IPS DF 19.7 (cell line): Measurements from ENCODE around the gene PRM3.
"Not testable (repeated sequence)": the region's sequence is repeated elsewhere in the genome, so short reads cannot be mapped to it uniquely, and the experiment has no call there.

Experiments
- DNase-seq: peaks from one replicate; pipeline ENCODE4 v3.0.0-alpha.2; 2013; ENCODE audit warnings: low read depth, low spot score

The PRM3 gene

DNA sequence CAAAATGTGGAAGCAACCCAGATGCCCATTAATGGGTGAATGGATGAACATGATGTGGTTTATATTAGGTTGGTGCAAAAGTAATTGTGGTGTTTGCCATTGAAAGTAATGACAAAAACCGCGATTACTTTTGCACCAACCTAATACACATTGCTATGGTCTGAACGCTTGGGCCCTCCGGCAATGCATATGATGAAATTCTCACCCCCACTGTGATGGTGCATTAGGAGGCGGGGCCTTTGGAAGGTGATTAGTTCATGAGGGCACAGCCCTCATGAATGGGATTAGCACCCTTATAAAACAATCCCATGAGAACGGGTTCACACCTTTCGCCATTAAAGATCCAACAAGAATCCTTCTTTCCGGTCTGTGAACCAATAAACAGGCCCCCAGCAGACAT is 33.0 kb upstream of the PRM3 start:
- DNase-seq, result no peak

DNA sequence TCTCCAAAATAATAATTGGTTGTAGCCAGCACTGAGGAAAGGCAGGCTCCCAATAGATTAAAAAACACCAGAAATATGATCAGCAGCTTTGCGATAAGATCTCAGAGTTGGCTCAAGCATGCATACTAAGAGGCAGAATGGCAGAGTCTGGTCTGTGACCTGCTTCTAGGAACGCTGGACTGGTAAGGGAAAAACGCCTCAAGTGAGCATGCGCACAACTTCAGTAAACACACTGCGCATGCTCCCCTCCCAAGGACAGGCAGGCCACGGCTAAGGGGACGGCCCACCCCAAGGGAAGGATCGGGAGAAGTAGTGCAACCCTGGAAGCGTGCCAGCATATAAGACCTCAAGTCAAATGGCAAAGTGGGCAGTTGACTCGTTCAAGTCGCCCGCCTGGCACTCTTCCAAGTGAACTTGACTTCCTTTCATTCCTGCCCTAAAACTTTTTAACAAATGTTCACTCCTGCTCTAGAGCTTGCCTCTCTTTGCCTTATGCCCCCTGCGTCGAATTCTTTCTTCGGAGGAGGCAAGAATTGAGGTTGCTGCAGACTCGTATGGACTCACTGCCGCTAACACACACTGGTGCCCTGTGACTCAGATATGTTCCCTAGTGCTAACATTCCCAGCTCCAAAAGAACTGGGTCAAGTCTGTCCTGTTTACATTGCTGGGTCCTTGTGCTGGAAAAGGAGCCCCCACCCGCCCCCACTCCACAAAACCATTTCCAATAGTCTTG is 30.1 kb upstream of the PRM3 start:
- no peak for DNase-seq

- no peak for DNase-seq
Observed at GRCh38 chr16:11302977-11303376, 29.5 kb upstream of the PRM3 start.

- DNase-seq, result no peak
Observed at GRCh38 chr16:11301645-11302501, 28.4 kb upstream of the PRM3 start.

- DNase-seq, result no peak
Observed at GRCh38 chr16:11300560-11300892, 27.1 kb upstream of the PRM3 start.

DNA sequence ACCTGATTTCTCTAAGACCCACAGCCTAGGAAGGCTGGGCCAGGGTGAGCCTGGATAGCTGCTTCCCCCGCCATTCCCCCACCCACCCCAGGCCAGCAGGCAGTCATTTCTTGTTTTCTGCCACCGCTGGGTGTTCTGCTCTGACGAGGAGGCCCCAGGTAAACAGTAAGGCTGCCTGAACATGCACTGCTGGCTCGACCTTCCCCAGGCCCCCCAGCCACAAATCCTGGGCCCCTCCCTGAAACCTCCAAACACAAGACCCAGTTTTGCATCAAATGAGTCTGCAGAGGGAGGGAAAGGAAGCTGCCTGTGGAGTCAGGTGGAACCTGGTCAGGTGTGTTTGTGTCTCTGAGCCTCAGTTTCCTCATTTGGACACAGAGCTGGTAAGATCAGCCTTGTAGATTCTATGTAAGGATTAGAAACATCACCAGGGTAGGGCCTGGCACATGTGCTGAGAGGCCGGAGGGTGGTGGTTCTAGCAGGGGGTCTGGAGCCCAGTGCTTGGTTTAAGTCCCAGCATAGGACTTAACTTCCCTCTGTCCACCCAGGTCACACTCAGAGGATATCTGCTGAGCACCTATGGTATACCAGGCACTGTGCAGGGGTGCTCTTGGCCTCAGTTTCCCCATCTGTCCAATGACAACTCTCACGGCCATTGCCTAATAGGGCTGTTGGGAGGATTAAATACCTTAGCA is 26.6 kb upstream of the PRM3 start:
- DNase-seq, result no peak

- not testable (repeated sequence) for DNase-seq
Observed at GRCh38 chr16:11298950-11299547, 25.6 kb upstream of the PRM3 start.

- DNase-seq, result no peak
Observed at GRCh38 chr16:11298143-11298900, 24.9 kb upstream of the PRM3 start.

DNA sequence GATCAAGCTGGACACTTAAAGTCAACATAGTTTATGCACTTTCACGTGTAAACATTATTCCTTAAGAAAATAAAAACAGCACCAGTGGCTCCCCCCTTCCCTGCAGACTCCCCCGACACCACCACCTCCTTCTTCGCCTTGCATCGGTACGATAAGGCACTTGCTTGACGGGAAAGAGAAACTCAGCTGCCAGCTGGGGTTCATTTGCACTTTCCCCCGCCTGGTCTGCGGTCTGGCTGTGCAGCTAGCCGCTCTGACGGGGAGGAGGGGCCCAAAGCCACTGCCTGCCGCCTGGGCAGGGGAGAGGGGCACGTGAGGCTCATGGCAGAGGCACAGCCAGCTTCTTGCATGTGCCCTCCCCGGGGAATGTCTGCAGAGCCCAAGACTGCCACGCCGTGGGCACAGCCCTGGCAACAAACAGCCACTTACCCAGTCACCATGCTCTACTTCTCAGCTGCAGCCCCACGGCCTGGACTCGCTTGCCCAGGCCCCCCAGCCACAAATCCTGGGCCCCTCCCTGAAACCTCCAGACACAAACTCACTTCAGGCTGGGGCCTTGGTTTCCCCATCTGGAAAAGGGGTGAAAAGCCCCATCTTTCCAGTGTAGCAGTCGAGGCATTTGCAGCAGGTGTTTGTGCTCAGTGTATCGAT is 24.2 kb upstream of the PRM3 start:
- DNase-seq, result no peak

GRCh38 chr16:11296706-11297491 is 23.5 kb upstream of the PRM3 start:
- DNase-seq, result no peak

GRCh38 chr16:11296351-11296705 is 22.9 kb upstream of the PRM3 start:
- no peak for DNase-seq

- no peak for DNase-seq
Observed at GRCh38 chr16:11295672-11296071, 22.2 kb upstream of the PRM3 start.

DNA sequence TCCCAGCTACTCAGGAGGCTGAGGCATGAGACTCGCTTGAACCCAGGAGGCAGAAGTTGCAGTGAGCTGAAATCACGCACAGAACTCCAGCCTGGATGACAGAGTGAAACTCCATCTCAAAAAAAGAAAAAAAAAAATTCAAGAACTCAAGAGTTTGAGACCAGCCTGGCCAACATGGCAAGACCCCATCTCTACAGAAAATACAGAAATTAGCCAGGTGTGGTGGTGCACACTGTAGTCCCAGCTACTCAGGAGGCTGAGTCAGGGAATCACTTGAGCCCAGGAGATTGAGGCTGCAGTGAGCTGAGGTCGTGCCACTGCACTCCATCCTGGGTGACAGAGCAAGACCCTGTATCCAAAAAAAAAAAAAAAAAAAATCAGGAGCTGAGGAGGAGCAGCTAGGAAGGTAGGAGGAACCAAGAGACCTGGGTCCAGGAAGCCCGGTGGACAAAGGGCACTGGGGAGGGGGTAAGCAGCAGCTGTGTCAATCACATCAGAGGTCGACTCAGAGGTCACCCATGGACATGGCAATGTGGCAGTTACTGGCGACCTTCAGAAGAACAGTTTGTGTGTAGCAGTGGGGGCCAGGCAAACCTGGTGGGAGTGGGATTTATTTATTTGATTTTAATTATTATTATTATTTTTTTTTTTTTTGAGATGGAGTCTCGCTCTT is 18.8 kb upstream of the PRM3 start:
- no peak for DNase-seq

- DNase-seq, result no peak
Observed at GRCh38 chr16:11291091-11291703, 17.8 kb upstream of the PRM3 start.

- DNase-seq, result no peak
Observed at GRCh38 chr16:11290102-11290893, 16.9 kb upstream of the PRM3 start.

DNA sequence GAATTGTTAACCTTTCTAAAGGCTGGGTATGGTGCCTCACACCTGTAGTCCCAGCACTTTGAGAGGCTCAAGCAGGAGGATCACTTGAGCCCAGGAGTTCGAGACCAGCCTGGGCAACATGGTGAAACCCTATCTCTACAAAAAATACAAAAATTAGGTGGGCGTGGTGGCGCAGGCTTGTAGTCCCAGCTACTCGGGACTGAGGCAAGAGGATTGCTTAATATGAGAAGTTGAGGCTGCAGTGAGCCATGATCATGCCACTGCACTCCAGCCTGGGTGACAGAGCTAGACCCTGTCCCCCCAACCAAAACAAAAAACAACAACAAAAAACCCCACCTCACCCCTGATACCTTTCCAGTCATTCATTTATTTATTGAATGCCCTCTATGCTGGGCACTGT is 16.3 kb upstream of the PRM3 start:
- not testable (repeated sequence) for DNase-seq

- DNase-seq, result no peak
Observed at GRCh38 chr16:11289202-11289601, 15.8 kb upstream of the PRM3 start.

GRCh38 chr16:11285842-11286241 is 12.4 kb upstream of the PRM3 start:
- DNase-seq, result no peak
